HG03097 (cell line): ENCODE results near the gene ALDH1A1.

Experiments
- ATAC-seq: cut with Tn5 transposase; IDR thresholded peaks from one replicate; pipeline ENCODE4 v1.9.1; 2021; ENCODE audit not compliant: unreplicated experiment, low FRiP score

Gene ALDH1A1

DNA sequence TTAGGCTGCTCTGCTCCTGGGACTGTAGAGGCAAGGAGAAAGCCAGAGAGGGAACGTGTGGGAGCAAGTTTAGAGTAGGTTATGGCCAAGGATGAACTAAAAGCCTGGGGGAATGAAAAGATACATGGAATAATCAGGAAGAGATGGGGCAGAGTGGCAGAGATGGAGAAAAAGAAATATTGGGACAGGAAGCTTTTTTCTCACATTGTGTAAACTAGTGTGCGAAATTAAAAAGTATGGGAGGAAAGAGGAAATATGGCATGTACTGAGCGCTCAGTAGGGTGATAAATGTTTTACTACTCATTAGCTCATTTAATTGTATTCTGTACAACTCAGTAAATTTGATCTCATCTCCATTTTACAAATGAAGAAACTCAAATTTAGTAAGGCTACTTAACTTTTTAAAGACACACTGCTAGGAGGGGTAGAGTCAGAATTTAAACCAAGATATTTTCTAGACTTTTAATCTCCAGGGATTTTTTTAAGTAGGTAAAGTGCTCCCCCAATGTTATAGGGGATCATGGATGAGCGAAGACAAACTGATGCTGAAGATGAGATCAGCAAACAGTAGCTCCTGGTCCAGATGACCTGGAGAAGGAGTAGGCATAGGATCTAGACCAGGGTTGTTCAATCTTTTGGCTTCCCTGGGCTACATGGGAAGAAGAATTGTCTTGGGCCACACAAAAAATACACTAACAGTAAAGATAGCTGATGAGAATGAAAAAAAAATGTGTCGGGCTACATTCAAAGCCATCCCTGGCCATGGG lies 30.8 kb downstream of the ALDH1A1 start:
- ATAC-seq, result no peak

DNA sequence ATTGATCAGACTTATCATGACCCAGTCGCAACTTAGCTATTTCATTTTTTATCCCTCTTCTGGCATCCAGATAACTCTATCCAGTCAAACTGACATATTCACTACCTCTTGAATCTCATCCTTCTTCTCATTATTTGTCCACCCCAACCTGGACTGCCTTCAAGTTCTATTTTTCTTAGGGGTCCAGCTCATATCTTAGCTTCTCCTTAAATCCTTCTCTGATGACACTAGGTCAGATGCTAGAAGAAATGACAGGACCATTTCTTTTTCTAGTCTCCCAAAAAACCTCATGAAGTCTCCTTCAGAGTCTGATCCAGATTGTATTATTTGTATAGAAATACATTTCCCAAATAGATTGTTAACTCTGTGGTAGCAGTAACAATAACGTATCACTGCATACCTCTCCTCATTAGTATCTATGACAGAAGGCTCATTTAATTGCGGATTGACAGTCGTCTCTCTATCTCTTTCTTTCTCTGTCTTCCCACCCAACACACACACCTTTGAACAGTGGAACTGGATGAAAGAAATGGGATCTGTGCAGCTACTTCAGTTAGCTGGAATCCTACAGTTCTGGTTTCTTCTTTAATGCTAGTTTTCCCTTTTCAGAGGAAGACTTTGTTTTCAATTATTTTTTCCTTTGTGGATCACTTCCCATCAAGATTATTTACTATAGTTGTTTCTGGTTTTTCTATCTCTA lies 33.5 kb downstream of the ALDH1A1 start:
- ATAC-seq, result no peak

DNA sequence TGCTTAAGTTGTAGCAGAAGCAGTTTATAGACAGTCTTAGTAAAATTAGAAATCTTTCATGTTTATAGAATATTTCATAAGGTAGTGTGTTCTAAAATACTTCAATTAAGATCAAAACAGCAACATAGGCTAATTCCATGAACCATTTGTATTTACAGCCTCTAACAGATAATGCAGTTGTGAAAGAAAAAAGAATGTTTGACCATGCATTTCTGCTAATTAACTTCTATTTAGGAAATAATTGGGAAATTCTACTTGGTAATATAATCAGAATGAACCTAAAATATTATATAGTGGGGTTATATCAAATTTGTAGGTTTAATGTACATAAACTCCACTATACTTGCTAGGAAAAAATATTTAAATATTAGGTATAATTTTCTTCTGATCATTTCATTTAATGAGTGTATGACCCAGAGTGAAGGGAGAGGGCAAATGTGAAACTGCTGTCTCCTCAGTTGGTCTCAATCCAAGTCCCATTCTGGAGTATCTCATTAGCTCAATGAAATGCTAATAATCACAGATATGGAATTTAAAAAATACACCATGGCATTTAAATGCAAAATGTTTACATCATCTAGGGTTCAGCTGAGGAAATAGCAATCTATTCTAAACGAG lies 34.9 kb downstream of the ALDH1A1 start:
- ATAC-seq, result no peak

DNA sequence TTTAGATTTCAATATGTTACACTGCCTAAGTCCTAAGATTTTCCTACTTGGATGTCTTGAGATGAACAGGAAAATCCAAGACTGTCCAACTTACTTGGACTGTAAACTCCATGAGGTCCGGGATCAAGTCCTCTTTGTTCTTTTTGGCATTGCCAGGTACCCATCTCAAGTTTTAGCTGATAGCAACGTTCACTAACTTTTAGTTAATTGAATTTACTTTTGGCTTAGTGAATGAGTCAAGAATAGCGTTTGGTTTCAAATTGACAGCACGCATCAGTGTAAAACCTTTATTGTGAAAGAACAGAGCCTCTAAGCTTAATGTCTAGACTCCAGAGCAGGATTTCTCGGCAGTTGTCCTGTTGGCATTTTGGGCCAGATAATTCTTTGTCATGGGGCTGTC lies 37.2 kb downstream of the ALDH1A1 start:
- no peak for ATAC-seq

DNA sequence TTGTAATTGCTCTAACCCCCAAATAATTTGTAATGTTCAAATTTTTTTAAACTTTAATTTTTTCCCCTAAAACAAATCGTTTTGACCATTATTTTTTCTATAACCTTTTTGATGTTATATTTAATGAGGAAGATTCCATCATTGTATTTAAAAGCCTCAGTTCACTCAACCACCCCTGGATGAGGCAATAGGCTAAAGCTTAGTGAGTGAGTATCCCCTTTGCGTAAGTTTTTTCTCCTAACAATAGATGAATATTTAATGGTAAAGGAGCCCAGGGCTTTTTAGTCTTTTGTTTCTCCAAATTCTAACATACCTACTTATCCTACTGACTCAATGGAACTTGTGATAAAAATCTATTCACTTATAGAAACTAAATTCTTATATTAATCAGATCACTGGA lies 38.1 kb downstream of the ALDH1A1 start:
- ATAC-seq, result no peak

DNA sequence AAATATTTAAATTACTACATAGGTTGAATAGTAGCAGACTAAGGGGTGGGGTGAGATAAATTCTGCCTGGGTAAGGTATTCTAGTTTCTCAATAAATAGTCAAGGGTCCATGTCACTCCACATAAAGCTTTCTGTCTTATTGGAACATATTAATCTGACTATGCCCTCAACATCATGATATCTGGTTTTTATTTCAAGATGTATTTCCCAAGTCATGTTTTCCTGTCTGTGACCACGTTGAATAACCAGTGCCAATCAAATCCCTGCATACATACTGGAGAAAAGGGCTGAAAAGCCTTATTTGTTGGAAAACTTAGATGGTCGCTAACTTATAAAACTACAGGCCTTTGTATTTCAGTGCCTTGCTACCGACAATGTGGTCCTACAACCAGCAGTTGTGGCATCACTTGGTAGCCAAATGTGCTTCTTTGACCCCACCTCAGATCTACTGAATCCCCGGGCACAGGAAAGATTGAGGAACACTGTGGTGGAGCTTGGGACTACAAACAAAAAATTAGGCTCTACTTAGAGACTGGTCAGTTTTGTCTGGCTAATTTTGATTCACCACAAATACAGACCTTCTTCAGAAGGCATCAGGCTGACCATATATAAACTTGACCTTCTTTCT lies 39.4 kb downstream of the ALDH1A1 start:
- no peak for ATAC-seq

DNA sequence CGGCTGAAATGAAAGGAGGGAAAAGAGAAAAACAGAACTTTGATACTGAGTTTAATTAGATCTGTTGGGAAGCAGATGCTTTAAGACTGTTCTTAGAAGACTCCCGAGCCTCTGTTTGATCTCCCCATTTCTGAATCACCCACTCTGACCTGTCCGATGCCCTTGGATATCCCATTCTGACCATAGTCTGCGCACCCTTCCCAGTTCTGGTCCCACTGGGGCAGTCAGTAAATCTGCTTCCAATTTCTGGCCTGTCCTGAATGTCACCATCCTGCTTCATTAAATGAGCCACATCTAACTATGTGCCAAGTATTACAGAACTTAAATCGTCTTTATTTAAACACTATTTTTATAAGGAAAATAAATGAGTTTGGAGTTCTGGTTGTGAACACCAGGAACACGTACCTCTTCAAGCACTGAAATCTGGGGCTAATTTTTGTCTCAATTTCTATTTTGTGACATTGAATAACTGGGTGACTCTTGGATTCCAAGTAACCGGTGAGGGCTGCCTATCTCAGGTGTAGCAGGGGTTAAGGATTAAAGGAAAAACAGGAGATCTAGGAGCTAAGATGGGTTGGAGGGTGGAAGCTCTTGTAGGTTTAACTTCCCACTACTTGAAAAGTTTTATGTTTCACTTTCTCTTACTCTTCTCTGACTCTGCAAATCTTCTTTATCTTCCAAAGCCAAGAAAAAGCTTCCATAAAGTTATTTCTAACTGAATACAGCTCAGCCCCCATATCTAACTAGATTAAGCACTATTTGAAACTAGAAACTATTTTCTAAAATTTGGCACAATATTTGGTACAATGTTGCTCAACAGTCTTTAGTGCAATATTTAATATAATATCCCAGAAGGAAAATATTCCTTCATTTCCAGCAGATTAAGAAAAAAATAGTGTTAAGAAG lies 40.1 kb downstream of the ALDH1A1 start:
- no peak for ATAC-seq

DNA sequence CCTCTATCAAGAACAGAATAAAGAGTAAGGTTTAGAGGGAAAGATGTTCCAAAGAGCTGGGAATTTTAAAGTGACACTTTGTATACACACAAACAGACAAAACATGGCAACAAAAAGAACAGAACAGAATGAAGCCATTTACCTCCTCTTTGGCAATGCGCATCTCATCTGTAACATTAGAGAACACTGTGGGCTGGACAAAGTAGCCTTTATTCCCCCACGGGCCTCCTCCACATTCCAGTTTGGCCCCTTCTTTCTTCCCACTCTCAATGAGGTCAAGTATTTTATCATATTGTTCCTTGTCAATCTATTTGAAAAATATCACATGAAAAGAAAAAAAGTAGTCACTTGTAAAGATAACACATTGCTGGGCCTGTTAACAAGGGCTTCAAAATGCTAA lies 41.0 kb downstream of the ALDH1A1 start:
- ATAC-seq, result no peak

DNA sequence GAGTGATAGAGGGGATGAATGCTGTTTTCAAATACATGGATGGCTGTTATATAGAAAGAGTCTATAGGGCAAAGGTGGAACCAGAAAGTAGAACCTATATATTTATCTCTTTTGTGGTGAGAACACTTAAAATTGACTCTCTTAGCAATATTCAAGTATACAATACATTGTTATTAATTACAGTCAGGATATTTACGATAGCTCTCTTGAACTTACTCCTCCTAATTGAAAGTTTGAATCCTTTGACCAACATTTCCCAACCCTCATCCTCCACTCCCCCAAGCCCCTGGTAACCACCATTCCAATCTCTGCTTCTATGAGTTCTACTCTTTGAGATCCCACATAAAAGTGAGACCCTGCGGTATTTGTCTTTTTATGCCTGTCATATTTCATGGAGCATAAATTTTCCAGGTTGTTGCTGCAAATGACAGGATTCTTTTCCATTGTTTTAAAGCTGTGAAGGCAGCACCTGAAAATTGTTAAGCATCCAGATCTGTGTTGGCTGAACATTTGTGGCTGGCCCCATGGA lies 41.5 kb downstream of the ALDH1A1 start:
- ATAC-seq, result no peak

DNA sequence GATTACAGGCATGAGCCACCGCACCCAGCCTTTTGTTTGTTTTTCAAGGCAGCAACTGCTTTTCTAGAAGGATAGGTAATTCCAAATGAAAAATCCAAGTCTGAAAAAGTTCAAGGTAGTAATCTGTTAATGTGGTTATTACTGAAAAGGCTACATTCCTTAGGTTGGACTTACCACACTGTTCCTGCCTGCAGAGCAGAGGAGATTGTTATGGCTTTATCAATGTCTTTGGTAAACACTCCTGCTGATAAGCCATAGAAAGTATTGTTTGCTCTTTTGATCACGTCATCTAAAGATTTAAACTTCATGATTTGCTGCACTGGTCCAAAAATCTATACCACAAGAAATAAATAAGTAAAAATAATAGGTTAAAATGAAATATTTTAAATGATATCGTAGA lies 43.4 kb downstream of the ALDH1A1 start:
- ATAC-seq, result no peak

DNA sequence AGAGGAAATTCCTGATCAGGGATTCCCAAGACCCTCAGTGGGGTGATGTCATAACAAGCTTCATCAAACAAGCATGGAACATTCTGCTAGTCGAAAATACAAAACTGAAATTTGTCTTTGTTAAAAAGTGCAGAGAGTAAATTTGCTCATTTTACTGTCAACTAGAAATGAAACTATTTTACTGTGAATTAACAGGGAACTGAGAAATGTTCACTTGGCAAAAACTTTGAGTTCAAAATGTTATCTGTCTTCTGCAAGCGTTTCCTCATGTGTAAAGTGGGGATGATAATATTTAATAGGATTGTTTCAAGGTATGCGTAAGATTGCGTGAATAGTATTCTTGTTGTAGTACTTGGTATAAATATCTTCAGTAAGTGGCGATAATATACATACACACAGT lies 45.4 kb downstream of the ALDH1A1 start:
- no peak for ATAC-seq

DNA sequence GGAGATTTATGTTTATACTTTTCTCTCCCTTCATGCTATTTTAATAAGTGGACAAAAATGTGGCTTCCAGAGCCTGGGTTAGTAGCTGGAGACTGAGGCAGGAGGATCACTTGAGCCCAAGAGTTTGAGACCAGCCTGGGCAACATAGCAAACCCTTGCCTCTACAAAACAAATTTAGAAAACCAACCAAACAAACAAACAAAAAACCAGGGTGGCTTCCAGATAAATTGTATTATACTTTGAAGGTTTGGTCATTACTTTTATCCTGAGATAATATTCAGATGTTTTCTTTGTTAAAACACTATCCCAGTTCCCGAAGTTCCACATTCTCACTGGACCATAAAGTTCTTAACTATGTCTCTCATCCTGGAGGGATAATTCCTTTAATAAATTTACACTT lies 46.0 kb downstream of the ALDH1A1 start:
- no peak for ATAC-seq

DNA sequence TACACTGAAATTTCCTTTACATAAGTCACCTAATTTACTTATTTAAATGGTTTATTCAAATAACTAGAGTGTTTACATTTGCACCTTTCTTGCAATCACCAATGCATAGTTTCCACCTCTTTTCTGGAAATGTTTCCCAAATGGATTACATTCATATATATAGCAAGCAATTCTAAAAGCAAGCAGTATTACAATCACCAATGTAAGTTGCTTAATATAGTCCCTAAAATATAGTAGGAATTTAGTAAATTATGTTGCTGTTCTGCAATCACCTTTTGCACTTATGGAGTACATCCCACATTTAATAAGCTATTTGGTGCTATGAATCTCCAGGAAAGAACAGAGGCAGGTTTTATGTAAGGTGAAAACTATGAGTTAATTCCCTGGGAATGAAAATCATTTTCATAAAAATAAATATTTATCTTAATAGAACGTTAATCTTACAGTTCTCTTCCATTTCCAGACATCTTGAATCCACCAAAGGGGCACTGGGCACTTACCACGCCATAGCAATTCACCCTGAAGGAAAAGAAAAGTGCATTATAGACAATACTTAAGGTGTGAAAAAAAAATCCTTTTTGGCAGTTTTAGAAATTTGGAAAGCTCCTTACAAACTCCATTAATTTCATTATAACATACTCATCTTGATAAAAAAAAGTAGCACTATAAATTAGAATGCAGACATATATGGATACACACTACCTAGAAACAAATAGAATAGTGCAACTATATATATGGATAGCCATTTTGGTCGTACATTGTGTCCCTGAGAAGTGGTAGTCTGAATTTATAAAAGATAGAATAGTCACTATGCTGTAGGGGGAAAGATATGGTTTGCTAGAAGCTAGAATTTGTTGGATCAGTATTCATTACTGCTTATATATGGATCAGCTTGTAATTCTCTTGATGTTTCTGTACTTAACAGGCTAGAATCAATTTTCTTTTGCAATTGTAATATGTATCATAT lies 47.1 kb downstream of the ALDH1A1 start:
- no peak for ATAC-seq

DNA sequence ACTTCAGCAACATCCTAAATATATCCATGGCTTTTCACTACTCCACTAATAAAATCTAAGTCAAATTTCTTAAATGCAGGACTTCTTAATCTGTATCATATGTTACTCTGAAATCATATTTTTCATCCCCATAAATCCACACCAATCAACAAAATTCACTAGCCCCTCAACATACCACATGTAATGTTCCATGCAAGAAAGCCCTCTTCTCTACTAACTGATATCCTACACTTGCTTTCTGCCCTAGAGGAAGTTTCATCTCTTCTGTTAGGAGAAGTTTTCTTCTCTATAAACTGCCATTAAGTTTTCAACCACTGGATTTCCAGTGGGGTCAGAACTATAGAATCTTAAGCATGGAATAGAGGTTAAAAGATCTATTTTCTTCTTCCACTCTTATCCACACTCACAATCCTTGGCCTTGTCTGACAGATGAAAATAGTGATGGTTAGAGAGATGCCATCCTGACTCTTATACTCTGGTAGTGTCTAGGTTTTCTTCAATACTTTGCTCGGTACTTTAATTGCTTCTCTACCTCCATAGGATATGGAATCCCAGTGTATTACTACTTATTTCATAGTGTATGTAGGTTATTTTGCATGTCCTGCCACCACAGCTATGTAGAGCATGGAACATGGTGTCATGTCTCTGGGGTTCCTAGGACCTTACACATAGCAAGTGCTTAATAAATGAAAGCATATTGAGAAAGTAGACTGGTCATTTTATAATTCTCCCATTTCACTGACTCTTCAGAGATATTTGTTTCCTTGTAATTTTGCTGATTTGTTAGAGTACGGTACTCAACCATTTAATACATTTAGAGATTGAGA lies 48.4 kb downstream of the ALDH1A1 start:
- ATAC-seq, result no peak

DNA sequence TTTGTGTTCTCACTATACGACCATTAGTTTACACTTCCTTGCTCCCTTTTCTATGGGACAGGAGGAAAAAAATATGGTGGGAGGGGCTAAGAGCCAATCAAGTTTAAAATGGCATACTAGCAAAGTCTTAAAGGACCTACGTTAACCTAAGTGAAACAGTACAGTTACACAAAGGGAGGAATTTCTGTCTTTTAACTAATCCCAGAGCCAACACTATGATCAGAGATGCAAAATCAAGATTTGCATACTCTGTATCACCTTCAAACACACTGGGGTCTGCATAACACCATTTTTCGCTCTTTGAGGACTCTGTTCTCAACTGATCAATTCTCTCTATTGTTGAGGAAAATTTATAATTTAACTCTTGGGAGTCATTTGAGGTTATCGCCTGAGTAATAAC lies 49.8 kb downstream of the ALDH1A1 start:
- ATAC-seq, result no peak

DNA sequence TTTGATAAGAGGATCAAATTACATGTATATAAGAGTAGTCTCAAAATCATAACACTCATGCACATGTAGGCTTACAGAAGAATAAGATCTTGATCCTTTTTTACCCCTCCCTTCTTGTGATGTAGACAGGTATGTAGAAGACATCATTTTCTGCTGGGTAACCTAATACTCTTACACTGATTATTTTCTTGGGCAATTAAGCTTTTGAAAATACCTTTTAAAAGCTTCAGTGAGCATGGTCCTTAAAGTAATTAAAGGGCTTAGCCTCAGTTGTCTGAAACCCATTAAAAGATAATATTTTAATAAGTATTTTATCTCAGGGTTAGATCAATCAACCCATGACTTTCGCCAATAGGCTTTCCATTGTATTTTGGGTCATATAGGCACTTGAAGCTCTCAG lies 50.6 kb downstream of the ALDH1A1 start:
- no peak for ATAC-seq

DNA sequence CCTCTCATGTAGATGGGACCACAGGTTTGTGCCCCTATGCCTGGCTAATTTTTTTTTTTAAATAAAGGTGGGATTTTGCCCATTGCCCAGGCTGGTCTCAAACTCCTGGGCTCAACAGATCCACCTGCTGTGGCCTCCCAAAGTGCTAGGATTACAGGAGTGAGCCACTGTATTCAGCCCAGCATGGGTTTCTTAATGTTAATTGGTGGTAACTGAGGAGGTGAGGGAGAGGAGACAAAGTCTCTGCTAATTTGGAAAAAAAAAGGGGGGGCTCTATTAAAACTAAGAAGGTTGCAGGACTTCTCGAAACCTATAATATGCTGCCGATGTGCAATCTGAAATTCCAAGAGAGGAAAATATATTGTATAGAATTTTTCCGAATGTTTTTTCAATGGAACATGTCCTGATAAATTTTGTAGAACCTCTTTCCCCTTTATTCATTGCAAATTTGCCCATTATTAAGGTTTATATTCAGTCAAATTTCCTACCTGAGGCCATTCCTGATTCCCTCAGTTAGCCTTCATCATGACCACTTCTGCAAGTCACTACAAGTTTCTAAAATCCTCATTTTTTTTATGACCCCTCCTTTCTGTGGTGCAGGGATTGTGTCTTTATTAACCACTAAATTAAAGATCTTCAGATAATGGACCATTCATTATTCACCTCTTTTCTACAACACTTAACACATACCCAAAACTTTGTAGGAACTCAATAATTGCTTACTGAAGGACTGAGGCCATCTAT lies 52.9 kb downstream of the ALDH1A1 start:
- no peak for ATAC-seq
